CD14-positive monocyte (primary cell): Measurements from ENCODE around the gene MTHFR. TPM values are rescaled to one million over a fixed set of nuclear protein-coding genes. Genes with fewer than 3 reads are reported as not detected.

ENCODE experiments used
- DNase-seq, 3 donors: peaks; one replicate each; pipeline ENCODE4 v3.0.0-alpha.2; 2011 to 2022
- H2AFZ ChIP-seq: 2 replicates; pipeline ENCODE4 v1.6.0; 2012; ENCODE audit warnings: mild to moderate bottlenecking, low read depth, low read length, inconsistent platforms; ENCODE audit not compliant: insufficient read depth, poor library complexity, severe bottlenecking
- H3K27ac ChIP-seq, 2 donors: 1 replicate in 1 of 2; 2 replicates in 1 of 2; pipeline ENCODE4 v1.5.1; 2012 to 2013; ENCODE audit warnings: low read length in 2 of 2, control low read depth in 1 of 2, inconsistent platforms in 1 of 2, low read depth in 1 of 2, mild to moderate bottlenecking in 1 of 2
- H3K27me3 ChIP-seq, 2 donors: one replicate each; pipeline versions ENCODE4 v1.6.0 to v1.6.1; 2011 to 2013; ENCODE audit warnings: low read length in 2 of 2; ENCODE audit not compliant: control insufficient read depth in 2 of 2, insufficient read depth in 2 of 2
- H3K36me3 ChIP-seq, 2 donors: replicated peaks in 1 of 2; 1 replicate in 1 of 2; 2 replicates in 1 of 2; pipeline versions ENCODE4 v1.5.1 to v1.6.1; 2012 to 2013; ENCODE audit warnings: low read length in 2 of 2, control low read depth in 1 of 2, inconsistent platforms in 1 of 2, mild to moderate bottlenecking in 1 of 2; ENCODE audit not compliant: insufficient read depth in 2 of 2, control insufficient read depth in 1 of 2
- H3K4me1 ChIP-seq, 2 donors: 1 replicate in 1 of 2; 2 replicates in 1 of 2; pipeline versions ENCODE4 v1.5.1 to v1.6.1; 2012 to 2013; ENCODE audit warnings: low read length in 2 of 2, control low read depth in 1 of 2, inconsistent platforms in 1 of 2, mild to moderate bottlenecking in 1 of 2, moderate library complexity in 1 of 2; ENCODE audit not compliant: insufficient read depth in 2 of 2, control insufficient read depth in 1 of 2
- H3K4me2 ChIP-seq: replicated peaks from 2 replicates; pipeline ENCODE3; 2012; ENCODE audit warnings: low read length, moderate library complexity, mild to moderate bottlenecking; ENCODE audit not compliant: poor library complexity, severe bottlenecking; ENCODE audit errors: extremely low read depth
- H3K4me3 ChIP-seq, 3 experiments: fragments of 200-600 bp in 1 of 3; sonication (generic) in 1 of 3; replicated peaks in 1 of 3; 1 replicate in 2 of 3; 2 replicates in 1 of 3; pipeline ENCODE4 v1.5.1; 2011 to 2013; ENCODE audit warnings: low read length in 3 of 3, mild to moderate bottlenecking in 3 of 3, control low read depth in 2 of 3, low read depth in 2 of 3, inconsistent platforms in 1 of 3, moderate library complexity in 1 of 3
- H3K79me2 ChIP-seq: 2 replicates; pipeline ENCODE4 v1.6.0; 2012; ENCODE audit warnings: mild to moderate bottlenecking, control low read depth, inconsistent platforms, low read length, moderate library complexity; ENCODE audit not compliant: insufficient read depth
- H3K9ac ChIP-seq: 2 replicates; pipeline ENCODE4 v1.6.0; 2017; ENCODE audit warnings: low read length, mild to moderate bottlenecking; ENCODE audit not compliant: insufficient read depth, poor library complexity, severe bottlenecking
- H3K9me3 ChIP-seq, 2 donors: replicated peaks in 1 of 2; 1 replicate in 1 of 2; 2 replicates in 1 of 2; pipeline versions ENCODE4 v1.5.1 to v1.6.1; 2012 to 2013; ENCODE audit warnings: low read length in 2 of 2, control low read depth in 1 of 2; ENCODE audit not compliant: control insufficient read depth in 1 of 2, insufficient read depth in 1 of 2
- H4K20me1 ChIP-seq: 2 replicates; pipeline ENCODE4 v1.6.0; 2012; ENCODE audit warnings: mild to moderate bottlenecking, low read length, control low read depth, moderate library complexity; ENCODE audit not compliant: insufficient read depth
- H3K27ac Mint-ChIP-seq, 7 donors: one replicate each; pipeline ENCODE4 v1.8.0; 2020; ENCODE audit warnings: mild to moderate bottlenecking in 7 of 7, mixed read lengths in 7 of 7, moderate library complexity in 6 of 7, inconsistent platforms in 2 of 7
- H3K27me3 Mint-ChIP-seq, 3 donors: one replicate each; pipeline ENCODE4 v1.8.0; 2021 to 2022; ENCODE audit warnings: low read depth in 3 of 3, mild to moderate bottlenecking in 3 of 3, mixed read lengths in 3 of 3, moderate library complexity in 3 of 3, inconsistent platforms in 1 of 3
- H3K36me3 Mint-ChIP-seq, 2 donors: one replicate each; pipeline ENCODE4 v1.8.0; 2020; ENCODE audit warnings: mixed read lengths in 2 of 2, inconsistent platforms in 1 of 2, mild to moderate bottlenecking in 1 of 2
- H3K4me1 Mint-ChIP-seq: one replicate; pipeline ENCODE4 v1.8.0; 2020; ENCODE audit warnings: mild to moderate bottlenecking, mixed read lengths
- H3K4me3 Mint-ChIP-seq, 2 donors: one replicate each; pipeline ENCODE4 v1.8.0; 2020; ENCODE audit warnings: mild to moderate bottlenecking in 2 of 2, mixed read lengths in 2 of 2, moderate library complexity in 1 of 2
- H3K9me3 Mint-ChIP-seq, 7 donors: one replicate each; pipeline ENCODE4 v1.8.0; 2020 to 2022; ENCODE audit warnings: mixed read lengths in 7 of 7, mild to moderate bottlenecking in 6 of 7, moderate library complexity in 6 of 7, inconsistent platforms in 2 of 7
- CTCF ChIP-seq: fragments of 200-600 bp; IDR thresholded peaks from one replicate; pipeline ENCODE4 v1.8.0; 2022; ENCODE audit warnings: antibody characterized with exemption, mild to moderate bottlenecking
- WGBS: methylation state at CpG from one replicate; pipeline ENCODE4 v1.1.5; 2013; ENCODE audit warnings: missing lambda C conversion rate; ENCODE audit not compliant: insufficient coverage; 5-methylcytosine and 5-hydroxymethylcytosine counted together
- intact Hi-C, 2 donors: fragments of 100-400 bp; cut with micrococcal nuclease; formaldehyde crosslinking; loops; one replicate each; pipeline versions ENCODE4 v1.15.0 to v1.15.1; 2023
- polyA plus RNA-seq, 3 donors: library from polyadenylated mRNA; depleted of rRNA in 1 of 3; unstranded in 2 of 3; stranded (reverse) in 1 of 3; fragments of 300-500 nt in 2 of 3; fragments of >200 nt in 1 of 3; fragmentation: Illumina TruSeq in 2 of 3; gene quantifications; 1 replicate in 2 of 3; 2 replicates in 1 of 3; pipeline ENCODE4 v1.2.3, GENCODE V29; 2012 to 2021

MTHFR gene
- polyA plus RNA-seq, 3 donors = 4.5 to 41.9 (median 8.5) TPM

- TF ChIP-seq CTCF = no peak
- WGBS = 84% methylated on average over 4 of the region's 7 CpGs
- no peak overlapping the region for H2AFZ ChIP-seq
- H3K79me2 ChIP-seq = no peaks in the 10 kb centered on the region
- H3K36me3 ChIP-seq = no peaks in the 10 kb centered on the region
- Mint-ChIP-seq H3K27ac (no peak overlapping the region), H3K4me1 (peaks cover 9% of the 10 kb centered on the region), H3K9me3 (peaks cover 0 to 2% (median 0%) of the 10 kb centered on the region in 7 donors), H3K27me3 (peaks cover 11 to 35% (median 20%) of the 10 kb centered on the region in 3 donors), H3K4me3 (no peak overlapping the region), H3K36me3 (peaks cover 0 to 1% of the 10 kb centered on the region in 2 donors)
- H3K4me3 ChIP-seq = no peak overlapping the region
- intact Hi-C loops = no loop called here
- H3K4me2 ChIP-seq = no peak overlapping the region
- peaks cover 5 to 11% of the 10 kb centered on the region in 2 donors for H3K4me1 ChIP-seq
- DNase-seq = no peak
- no peak overlapping the region for H3K27ac ChIP-seq
- no peaks in the 10 kb centered on the region for H4K20me1 ChIP-seq
- peaks cover 0 to 20% of the 10 kb centered on the region in 2 donors for H3K27me3 ChIP-seq
- H3K9me3 ChIP-seq = no peaks in the 10 kb centered on the region
- no peak overlapping the region for H3K9ac ChIP-seq
Measured at GRCh38 chr1:11764519-11764918, 41.2 kb downstream of the MTHFR start.

DNA sequence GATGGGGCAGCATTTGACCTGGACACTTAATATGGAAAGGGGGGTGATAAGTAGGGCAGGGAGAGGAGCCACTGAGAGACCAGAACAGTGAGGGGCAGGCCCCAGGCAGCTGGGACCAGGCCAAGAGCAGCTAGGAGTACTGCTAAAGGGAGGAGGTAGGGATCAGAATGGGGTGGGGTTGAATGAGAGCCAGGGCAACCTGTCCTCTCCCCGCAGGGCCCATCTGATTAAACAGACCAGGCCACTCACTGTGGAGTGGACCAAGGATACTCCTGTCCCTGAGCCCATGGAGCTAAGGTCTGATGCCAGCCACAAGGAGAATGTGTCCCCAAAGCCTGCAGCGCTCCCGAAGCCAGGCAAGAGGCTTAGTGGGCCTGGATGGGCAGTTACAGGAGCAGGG lies 41.6 kb downstream of the MTHFR start:
- Mint-ChIP-seq H3K9me3 (peaks cover 0 to 2% (median 0%) of the 10 kb centered on the region in 7 donors), H3K4me1 (peaks cover 9% of the 10 kb centered on the region), H3K27ac (no peak overlapping the region), H3K4me3 (no peak overlapping the region), H3K27me3 (peaks cover 11 to 35% (median 20%) of the 10 kb centered on the region in 3 donors), H3K36me3 (peaks cover 0 to 1% of the 10 kb centered on the region in 2 donors)
- WGBS = 91% methylated on average over 2 of the region's 3 CpGs
- DNase-seq = no peak
- Histone ChIP-seq H3K27ac (no peak overlapping the region), H3K9ac (no peak overlapping the region), H3K4me1 (peaks cover 5 to 11% of the 10 kb centered on the region in 2 donors), H3K79me2 (no peaks in the 10 kb centered on the region), H3K27me3 (peaks cover 0 to 20% of the 10 kb centered on the region in 2 donors), H3K4me2 (no peak overlapping the region), H3K36me3 (no peaks in the 10 kb centered on the region), H3K4me3 (no peak overlapping the region), H4K20me1 (no peaks in the 10 kb centered on the region), H2AFZ (no peak overlapping the region), H3K9me3 (no peaks in the 10 kb centered on the region)
- intact Hi-C loops = no loop called here
- TF ChIP-seq CTCF = no peak
